ENCODE results near the gene APLN.

- TF ChIP-seq, protein P1, sequence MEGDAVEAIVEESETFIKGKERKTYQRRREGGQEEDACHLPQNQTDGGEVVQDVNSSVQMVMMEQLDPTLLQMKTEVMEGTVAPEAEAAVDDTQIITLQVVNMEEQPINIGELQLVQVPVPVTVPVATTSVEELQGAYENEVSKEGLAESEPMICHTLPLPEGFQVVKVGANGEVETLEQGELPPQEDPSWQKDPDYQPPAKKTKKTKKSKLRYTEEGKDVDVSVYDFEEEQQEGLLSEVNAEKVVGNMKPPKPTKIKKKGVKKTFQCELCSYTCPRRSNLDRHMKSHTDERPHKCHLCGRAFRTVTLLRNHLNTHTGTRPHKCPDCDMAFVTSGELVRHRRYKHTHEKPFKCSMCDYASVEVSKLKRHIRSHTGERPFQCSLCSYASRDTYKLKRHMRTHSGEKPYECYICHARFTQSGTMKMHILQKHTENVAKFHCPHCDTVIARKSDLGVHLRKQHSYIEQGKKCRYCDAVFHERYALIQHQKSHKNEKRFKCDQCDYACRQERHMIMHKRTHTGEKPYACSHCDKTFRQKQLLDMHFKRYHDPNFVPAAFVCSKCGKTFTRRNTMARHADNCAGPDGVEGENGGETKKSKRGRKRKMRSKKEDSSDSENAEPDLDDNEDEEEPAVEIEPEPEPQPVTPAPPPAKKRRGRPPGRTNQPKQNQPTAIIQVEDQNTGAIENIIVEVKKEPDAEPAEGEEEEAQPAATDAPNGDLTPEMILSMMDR (IDR thresholded peaks at IDR 0.05) = no peak
- no peak for TF ChIP-seq POLR2A (IDR thresholded peaks at IDR 0.05)
These were observed 6.1 kb downstream of the APLN start for GRCh38 chrX:129648514-129649267.
